Effector memory CD4-positive, alpha-beta T cell (primary cell): ENCODE measurements around the gene OTC.

Experiments used
- DNase-seq, 3 donors: peaks; one replicate each; pipeline ENCODE4 v3.0.0-alpha.2; 2020
- H3K27ac ChIP-seq: 2 replicates; pipeline ENCODE4 v1.7.0; 2013; ENCODE audit warnings: mild to moderate bottlenecking, low read length, moderate library complexity; ENCODE audit not compliant: insufficient read depth, poor library complexity, severe bottlenecking
- H3K27me3 ChIP-seq: replicated peaks from 2 replicates; pipeline ENCODE4 v1.7.0; 2013; ENCODE audit warnings: mild to moderate bottlenecking, low read length; ENCODE audit not compliant: insufficient read depth, control insufficient read depth, poor library complexity, severe bottlenecking
- H3K36me3 ChIP-seq: 2 replicates; pipeline ENCODE4 v1.7.0; 2013; ENCODE audit warnings: mild to moderate bottlenecking, low read length, moderate library complexity; ENCODE audit not compliant: control insufficient read depth, insufficient read depth
- H3K4me1 ChIP-seq: 2 replicates; pipeline ENCODE4 v1.7.0; 2013; ENCODE audit warnings: low read length, mild to moderate bottlenecking; ENCODE audit not compliant: control insufficient read depth, insufficient read depth, poor library complexity, severe bottlenecking
- H3K4me3 ChIP-seq: 2 replicates; pipeline ENCODE4 v1.7.0; 2013; ENCODE audit warnings: low read length, low read depth, mild to moderate bottlenecking; ENCODE audit not compliant: insufficient read depth, poor library complexity, severe bottlenecking
- H3K9me3 ChIP-seq: 2 replicates; pipeline ENCODE4 v1.7.0; 2013; ENCODE audit warnings: mild to moderate bottlenecking, low read length, moderate library complexity; ENCODE audit not compliant: control insufficient read depth

OTC gene

GRCh38 chrX:38438321-38438720, 85.9 kb downstream of the OTC start:
- no peaks in the 10 kb centered on the region for H3K27me3 ChIP-seq
- no peaks in the 10 kb centered on the region for H3K36me3 ChIP-seq
- H3K27ac ChIP-seq: no peak overlapping the region
- no peak for DNase-seq
- no peak overlapping the region for H3K4me3 ChIP-seq
- no peaks in the 10 kb centered on the region for H3K9me3 ChIP-seq
- H3K4me1 ChIP-seq: no peaks in the 10 kb centered on the region

GRCh38 chrX:38452603-38453002, 100.2 kb downstream of the OTC start:
- Histone ChIP-seq H3K9me3 (no peaks in the 10 kb centered on the region), H3K4me1 (no peaks in the 10 kb centered on the region), H3K27ac (no peak overlapping the region), H3K27me3 (no peaks in the 10 kb centered on the region), H3K36me3 (no peaks in the 10 kb centered on the region), H3K4me3 (no peak overlapping the region)
- no peak for DNase-seq

GRCh38 chrX:38458071-38458470, 105.7 kb downstream of the OTC start:
- no peaks in the 10 kb centered on the region for H3K27me3 ChIP-seq
- no peak for DNase-seq
- no peaks in the 10 kb centered on the region for H3K4me1 ChIP-seq
- no peak overlapping the region for H3K27ac ChIP-seq
- no peak overlapping the region for H3K4me3 ChIP-seq
- no peaks in the 10 kb centered on the region for H3K36me3 ChIP-seq
- H3K9me3 ChIP-seq: no peaks in the 10 kb centered on the region

- Histone ChIP-seq H3K4me3 (no peak overlapping the region), H3K9me3 (no peaks in the 10 kb centered on the region)
These were observed 109.9 kb downstream of the OTC start for GRCh38 chrX:38462257-38462656.

GRCh38 chrX:38465686-38466085, 113.3 kb downstream of the OTC start:
- no peaks in the 10 kb centered on the region for H3K27me3 ChIP-seq
- no peak overlapping the region for H3K27ac ChIP-seq
- H3K9me3 ChIP-seq: no peaks in the 10 kb centered on the region
- no peaks in the 10 kb centered on the region for H3K36me3 ChIP-seq
- no peaks in the 10 kb centered on the region for H3K4me1 ChIP-seq
- no peak overlapping the region for H3K4me3 ChIP-seq
- DNase-seq: no peak

More at GRCh38 chrX:38462257-38462656, 109.9 kb downstream of the OTC start:
- Histone ChIP-seq H3K4me1 (no peaks in the 10 kb centered on the region), H3K27ac (no peak overlapping the region), H3K27me3 (no peaks in the 10 kb centered on the region), H3K36me3 (no peaks in the 10 kb centered on the region)
- DNase-seq: no peak

GRCh38 chrX:38468563-38469157, 116.3 kb downstream of the OTC start:
- no peak overlapping the region for H3K27ac ChIP-seq
- H3K36me3 ChIP-seq: no peaks in the 10 kb centered on the region
- no peaks in the 10 kb centered on the region for H3K4me1 ChIP-seq
- no peak overlapping the region for H3K4me3 ChIP-seq
- H3K9me3 ChIP-seq: no peaks in the 10 kb centered on the region
- no peaks in the 10 kb centered on the region for H3K27me3 ChIP-seq
- no peak for DNase-seq
